DOHH2 (cell line): ENCODE data around the gene AIG1.

Experiments
- CTCF ChIP-seq: fragments of 200-600 bp; sonication (generic); IDR thresholded peaks from one replicate; pipeline ENCODE4 v1.5.1; 2014; ENCODE audit warnings: antibody characterized with exemption, mild to moderate bottlenecking, low read depth, low read length; ENCODE audit not compliant: poor library complexity, severe bottlenecking
- EZH2phosphoT487 ChIP-seq: fragments of 200-600 bp; sonication (generic); IDR thresholded peaks from 2 replicates; pipeline ENCODE4 v1.6.1; 2017; ENCODE audit warnings: borderline replicate concordance, mild to moderate bottlenecking, antibody characterized with exemption, low read length, moderate library complexity, mixed read lengths

- TF ChIP-seq CTCF (no peak), EZH2phosphoT487 (no peak)
These were observed 235.2 kb downstream of the AIG1 start for GRCh38 chr6:143295932-143296331.
